HepG2 (cell line): Measurements from ENCODE around the gene ARMH3. TPM values are rescaled to one million over a fixed set of nuclear protein-coding genes. Genes with fewer than 3 reads are reported as not detected.
A peak's percentile ranks its signal among the peaks of the same experiment; 100 is the strongest.

Experiments
- ATAC-seq: fragments of 200-7000 bp; cut with Tn5 transposase; 3 replicates; pipeline ENCODE4 v1.9.1; 2020; ENCODE audit warnings: mild to moderate bottlenecking, moderate library complexity
- BruUV-seq: library from RNA; stranded (reverse); fragments of 400-500 nt; replicated peaks from 2 replicates; lab custom pipeline; 2021; lab: Mats Ljungman, UMichigan
- CTCF ChIA-PET: fragments of 300-600 bp; formaldehyde crosslinking; extraction: SDS; loops from one replicate; lab custom pipeline; 2021; ENCODE audit warnings: low total read pairs, inconsistent platforms, low intra/inter-chr PET ratio; lab: Yijun Ruan, JAX
- POLR2A ChIA-PET: fragments of 350-600 bp; sonication (Branson Sonifier 250); formaldehyde crosslinking; loops from one replicate; lab custom pipeline; 2020; ENCODE audit warnings: antibody characterized with exemption, inconsistent platforms; lab: Yijun Ruan, JAX
- DNase-seq: peaks from one replicate; pipeline ENCODE4 v3.0.0-alpha.2; 2015; ENCODE audit warnings: low spot score
- FAIRE-seq: peaks from 3 replicates; lab custom pipeline; 2011; peaks lifted over from hg19 to GRCh38; lab: Jason Lieb, UNC
- H2AFZ ChIP-seq: one replicate; pipeline ENCODE4 v1.6.1; 2011; ENCODE audit warnings: low read length, inconsistent platforms
- H3K27ac ChIP-seq: fragments of 300-600 bp; 3 replicates; pipeline ENCODE4 v1.8.0; 2011; ENCODE audit warnings: mixed run types, mild to moderate bottlenecking, mixed read lengths, low read length, inconsistent platforms; ENCODE audit not compliant: insufficient read depth; ENCODE audit errors: extremely low read length
- H3K27me3 ChIP-seq, 2 experiments: fragments of 200-600 bp in 1 of 2; 2 replicates in 1 of 2; 3 replicates in 1 of 2; pipeline versions ENCODE4 v1.6.0 to v1.8.0; 2011; ENCODE audit warnings: low read length in 2 of 2, mild to moderate bottlenecking in 2 of 2, moderate library complexity in 2 of 2, inconsistent platforms in 1 of 2; ENCODE audit not compliant: insufficient read depth in 2 of 2, control insufficient read depth in 1 of 2
- H3K36me3 ChIP-seq, 2 experiments: fragments of 200-600 bp in 1 of 2; replicated peaks in 1 of 2; 2 replicates in 1 of 2; 3 replicates in 1 of 2; pipeline versions ENCODE4 v1.5.1 to v1.8.0; 2011; ENCODE audit warnings: low read length in 2 of 2, inconsistent platforms in 1 of 2; ENCODE audit not compliant: insufficient read depth in 2 of 2, control insufficient read depth in 1 of 2
- H3K4me1 ChIP-seq: 2 replicates; pipeline ENCODE4 v1.5.1; 2012; ENCODE audit warnings: low read length, inconsistent platforms; ENCODE audit not compliant: insufficient read depth
- H3K4me2 ChIP-seq: 2 replicates; pipeline ENCODE4 v1.6.0; 2011; ENCODE audit warnings: low read depth, low read length, inconsistent platforms
- H3K4me3 ChIP-seq, 3 experiments: fragments of 200-600 bp in 1 of 3; sonication (generic), shearing (Covaris generic) in 1 of 3; replicated peaks in 1 of 3; 2 replicates each; pipeline ENCODE4 v1.5.1; 2011 to 2016; ENCODE audit warnings: low read length in 3 of 3, inconsistent platforms in 2 of 3, low read depth in 2 of 3, mild to moderate bottlenecking in 2 of 3, control low read depth in 1 of 3, mixed read lengths in 1 of 3; ENCODE audit not compliant: insufficient read depth in 1 of 3
- H3K79me2 ChIP-seq: one replicate; pipeline ENCODE4 v1.6.1; 2011; ENCODE audit warnings: low read length, inconsistent platforms; ENCODE audit not compliant: insufficient read depth
- H3K9ac ChIP-seq: 2 replicates; pipeline ENCODE4 v1.6.0; 2011; ENCODE audit warnings: mild to moderate bottlenecking, low read depth, low read length, inconsistent platforms; ENCODE audit not compliant: insufficient read depth
- H3K9me3 ChIP-seq: 2 replicates; pipeline ENCODE4 v1.5.1; 2012; ENCODE audit warnings: mild to moderate bottlenecking, low read length
- H4K20me1 ChIP-seq: 2 replicates; pipeline ENCODE4 v1.6.0; 2011; ENCODE audit warnings: inconsistent platforms, mild to moderate bottlenecking, low read length, moderate library complexity; ENCODE audit not compliant: insufficient read depth
- ADNP ChIP-seq: sonication (generic); formaldehyde crosslinking; IDR thresholded peaks from 2 replicates; pipeline ENCODE4 v1.4.0; 2020; ENCODE audit warnings: missing genetic modification reagents
- GABPA ChIP-seq, 2 experiments: IDR thresholded peaks; 2 replicates each; pipeline ENCODE4 v1.6.1; 2011 to 2016; ENCODE audit warnings: low read depth in 2 of 2, low read length in 1 of 2, missing biosample characterization in 1 of 2, missing genetic modification characterization in 1 of 2
- NFATC3 ChIP-seq: sonication (generic); formaldehyde crosslinking; IDR thresholded peaks from 2 replicates; pipeline ENCODE4 v1.5.1; 2020; ENCODE audit warnings: mild to moderate bottlenecking, missing genetic modification reagents
- POLR2AphosphoS5 ChIP-seq: IDR thresholded peaks from 2 replicates; pipeline ENCODE4 v1.6.1; 2012; ENCODE audit warnings: low read depth, low read length
- RBM22 ChIP-seq: fragments of 200-400 bp; formaldehyde crosslinking; optimal IDR thresholded peaks from 2 replicates; pipeline ENCODE3; 2017; ENCODE audit warnings: mild to moderate bottlenecking, low read length, moderate library complexity
- SP1 ChIP-seq, 2 experiments: fragments of 450-650 bp in 1 of 2; sonication (generic) in 1 of 2; formaldehyde crosslinking in 1 of 2; IDR thresholded peaks; 2 replicates each; pipeline versions ENCODE4 v1.4.0 to v1.6.1; 2016 to 2020; ENCODE audit warnings: missing genetic modification reagents in 1 of 2
- ZNF180 ChIP-seq: sonication (generic); formaldehyde crosslinking; IDR thresholded peaks from 2 replicates; pipeline ENCODE4 v1.4.0; 2020; ENCODE audit warnings: low read depth, missing genetic modification reagents, borderline replicate concordance
- ZNF207 ChIP-seq: fragments of 450-650 bp; IDR thresholded peaks from 2 replicates; pipeline ENCODE4 v1.6.1; 2016; ENCODE audit warnings: antibody characterized with exemption, borderline replicate concordance
- ZNF431 ChIP-seq: sonication (generic); formaldehyde crosslinking; IDR thresholded peaks from 2 replicates; pipeline ENCODE4 v1.9.0; 2022; ENCODE audit warnings: missing genetic modification reagents, low read depth, mild to moderate bottlenecking, borderline replicate concordance
- ZNF7 ChIP-seq: IDR thresholded peaks from 2 replicates; pipeline ENCODE4 v1.6.1; 2016; ENCODE audit warnings: missing biosample characterization, missing genetic modification reagents
- ZNF746 ChIP-seq: sonication (generic); formaldehyde crosslinking; IDR thresholded peaks from 2 replicates; pipeline ENCODE4 v1.8.0; 2022; ENCODE audit warnings: mild to moderate bottlenecking, missing genetic modification reagents
- ZNF768 ChIP-seq: sonication (generic); formaldehyde crosslinking; IDR thresholded peaks from 2 replicates; pipeline ENCODE4 v1.4.0; 2020; ENCODE audit warnings: missing genetic modification reagents
- WGBS: methylation state at CpG from one replicate; pipeline ENCODE4 v1.1.6; 2017; ENCODE audit warnings: low lambda C conversion rate; 5-methylcytosine and 5-hydroxymethylcytosine counted together
- in situ Hi-C: cut with HindIII; loops from 2 replicates; pipeline ENCODE4 v1.10.0; 2017; ENCODE audit warnings: low pct_unique_long_range_greater_than_20kb; ENCODE audit not compliant: extremely low pct_ligation_motif_present
- intact Hi-C: fragments of 100-400 bp; cut with micrococcal nuclease; formaldehyde crosslinking; loops from one replicate; pipeline ENCODE4 v1.10.0; 2022; ENCODE audit not compliant: unreplicated experiment
- polyA plus RNA-seq, 8 experiments: library from polyadenylated mRNA; depleted of rRNA in 3 of 8; stranded (reverse) in 7 of 8; unstranded in 1 of 8; fragments of >200 nt; fragmentation: Illumina TruSeq in 4 of 8; extraction: Trizol in 4 of 8; gene quantifications; 2 replicates each; pipeline versions ENCODE4 v1.2.1 to v1.2.3, GENCODE V29; 2011 to 2016; ENCODE audit warnings: low read depth in 4 of 8, missing spikeins in 1 of 8, mixed read lengths in 1 of 8; ENCODE audit not compliant: insufficient read depth in 1 of 8
- total RNA-seq, 5 experiments: library from RNA; depleted of rRNA; stranded (reverse); fragments of >200 nt; fragmentation: Illumina TruSeq; extraction: Trizol; gene quantifications; 2 replicates each; pipeline ENCODE4 v1.2.3, GENCODE V29; 2016; ENCODE audit warnings: low read depth in 1 of 5
- TF ChIP-seq, protein P1 (sequence below): IDR thresholded peaks from 2 replicates; pipeline ENCODE4 v1.6.1; 2016
- TF ChIP-seq, protein P2 (sequence below): IDR thresholded peaks from 2 replicates; pipeline ENCODE4 v1.6.1; 2016; ENCODE audit warnings: low read depth, control low read depth
- TF ChIP-seq, protein P3 (sequence below): sonication (generic); formaldehyde crosslinking; IDR thresholded peaks from 2 replicates; pipeline ENCODE4 v1.9.0; 2021; ENCODE audit warnings: missing genetic modification reagents, mild to moderate bottlenecking, borderline replicate concordance

Gene ARMH3
- total and polyA plus RNA-seq, 2 of the 13 experiments (the other 11 are each of a cell fraction or from before 2014, with no cell fraction given), result 8.4 to 16.9 TPM

DNA sequence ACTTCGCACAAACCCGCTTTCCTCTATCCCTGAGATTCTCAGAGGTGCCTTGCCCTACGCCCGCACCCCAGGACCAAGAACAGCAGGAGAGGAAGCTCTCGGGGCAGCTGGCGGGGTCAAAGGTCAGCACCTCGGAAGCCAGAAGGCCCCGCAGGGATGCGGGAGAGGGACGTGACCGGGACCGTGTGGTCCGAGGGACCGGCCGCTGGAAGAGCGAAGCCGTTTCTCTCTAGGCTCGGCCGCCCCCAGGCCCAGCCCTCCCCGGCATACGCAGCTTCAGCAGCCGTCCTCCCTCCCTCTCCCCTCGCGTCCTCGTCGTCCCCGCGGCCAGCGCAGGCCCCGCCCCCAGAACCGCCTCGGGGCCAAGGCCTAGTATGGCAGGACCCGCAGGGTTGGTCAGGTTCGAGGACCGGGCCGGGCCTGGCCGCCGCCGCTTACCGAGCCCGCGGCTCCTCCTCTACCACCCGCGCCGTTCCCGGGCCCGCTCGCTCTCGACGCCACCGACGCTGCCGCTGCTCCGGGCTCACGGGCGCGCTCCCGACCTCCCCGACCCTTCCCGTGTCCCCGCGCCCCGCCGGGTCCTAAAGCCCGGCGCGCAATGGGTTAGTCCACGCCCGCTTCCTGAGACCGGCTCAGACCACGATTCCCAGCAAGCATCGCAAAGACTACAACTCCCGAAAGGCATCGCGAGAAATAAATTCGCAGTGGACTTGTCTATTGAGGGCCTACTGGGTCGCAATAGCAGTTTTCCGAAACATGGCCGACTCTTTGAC, at the start of gene ARMH3 (continued):
- TF ChIP-seq, protein P1, sequence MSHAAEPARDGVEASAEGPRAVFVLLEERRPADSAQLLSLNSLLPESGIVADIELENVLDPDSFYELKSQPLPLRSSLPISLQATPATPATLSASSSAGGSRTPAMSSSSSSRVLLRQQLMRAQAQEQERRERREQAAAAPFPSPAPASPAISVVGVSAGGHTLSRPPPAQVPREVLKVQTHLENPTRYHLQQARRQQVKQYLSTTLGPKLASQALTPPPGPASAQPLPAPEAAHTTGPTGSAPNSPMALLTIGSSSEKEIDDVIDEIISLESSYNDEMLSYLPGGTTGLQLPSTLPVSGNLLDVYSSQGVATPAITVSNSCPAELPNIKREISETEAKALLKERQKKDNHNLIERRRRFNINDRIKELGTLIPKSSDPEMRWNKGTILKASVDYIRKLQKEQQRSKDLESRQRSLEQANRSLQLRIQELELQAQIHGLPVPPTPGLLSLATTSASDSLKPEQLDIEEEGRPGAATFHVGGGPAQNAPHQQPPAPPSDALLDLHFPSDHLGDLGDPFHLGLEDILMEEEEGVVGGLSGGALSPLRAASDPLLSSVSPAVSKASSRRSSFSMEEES (CRISPR knock-in tag), result peak; percentile 30; the same call in 1 of the 2 replicates
- TF ChIP-seq SP1 (IDR thresholded peaks at IDR 0.05) (no peak), SP1 (CRISPR knock-in tag; IDR thresholded peaks at IDR 0.05) (peak; percentile 76; the same call in 1 of the 2 replicates), RBM22 (no peak)
- TF ChIP-seq, all 625 proteins: peak for 340

DNA sequence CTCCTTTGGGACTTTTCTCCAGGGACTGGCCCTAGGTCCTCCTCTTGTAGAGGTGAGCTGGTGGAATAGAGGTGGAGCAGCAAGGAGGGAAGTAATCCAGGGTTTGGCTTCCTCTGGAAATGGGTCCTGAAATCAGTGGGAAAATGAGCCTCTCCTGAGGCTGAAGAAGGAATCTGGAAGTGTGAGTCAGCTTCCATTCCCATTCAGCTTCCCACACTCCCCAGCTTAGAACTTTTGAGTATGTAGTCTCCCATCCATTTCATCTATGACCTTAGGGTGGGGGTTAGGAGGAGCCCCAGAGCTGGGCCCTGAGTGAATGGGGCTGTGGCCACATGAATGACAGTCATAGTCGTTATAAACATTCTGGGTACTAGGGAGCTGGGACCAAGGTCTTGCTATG, 46.4 kb upstream of the ARMH3 start:
- no peak overlapping the region for H3K9ac ChIP-seq
- H3K27ac ChIP-seq, result no peak overlapping the region
- H3K27me3 ChIP-seq, result no peaks in the 10 kb centered on the region
- intact Hi-C loops, result no loop called here
- WGBS, result 25% methylated on average over 1 of the region's 1 CpG
- in situ Hi-C loops, result no loop called here
- no peak for TF ChIP-seq ADNP (CRISPR knock-in tag)
- TF ChIP-seq ZNF431 (CRISPR knock-in tag), result no peak
- no peak for TF ChIP-seq NFATC3
- no peak for TF ChIP-seq GABPA (IDR thresholded peaks at IDR 0.05; ENCODE audit: low read depth, low read length)
- no peak for TF ChIP-seq GABPA (CRISPR knock-in tag; IDR thresholded peaks at IDR 0.05; ENCODE audit: low read depth)
- no peak for TF ChIP-seq ZNF7 (CRISPR knock-in tag)
- TF ChIP-seq, protein P2, sequence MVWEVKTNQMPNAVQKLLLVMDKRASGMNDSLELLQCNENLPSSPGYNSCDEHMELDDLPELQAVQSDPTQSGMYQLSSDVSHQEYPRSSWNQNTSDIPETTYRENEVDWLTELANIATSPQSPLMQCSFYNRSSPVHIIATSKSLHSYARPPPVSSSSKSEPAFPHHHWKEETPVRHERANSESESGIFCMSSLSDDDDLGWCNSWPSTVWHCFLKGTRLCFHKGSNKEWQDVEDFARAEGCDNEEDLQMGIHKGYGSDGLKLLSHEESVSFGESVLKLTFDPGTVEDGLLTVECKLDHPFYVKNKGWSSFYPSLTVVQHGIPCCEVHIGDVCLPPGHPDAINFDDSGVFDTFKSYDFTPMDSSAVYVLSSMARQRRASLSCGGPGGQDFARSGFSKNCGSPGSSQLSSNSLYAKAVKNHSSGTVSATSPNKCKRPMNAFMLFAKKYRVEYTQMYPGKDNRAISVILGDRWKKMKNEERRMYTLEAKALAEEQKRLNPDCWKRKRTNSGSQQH (CRISPR knock-in tag), result no peak
- no peak for TF ChIP-seq ZNF768
- no peak for TF ChIP-seq POLR2AphosphoS5
- no peak for TF ChIP-seq ZNF746 (CRISPR knock-in tag)
- TF ChIP-seq, protein P3, sequence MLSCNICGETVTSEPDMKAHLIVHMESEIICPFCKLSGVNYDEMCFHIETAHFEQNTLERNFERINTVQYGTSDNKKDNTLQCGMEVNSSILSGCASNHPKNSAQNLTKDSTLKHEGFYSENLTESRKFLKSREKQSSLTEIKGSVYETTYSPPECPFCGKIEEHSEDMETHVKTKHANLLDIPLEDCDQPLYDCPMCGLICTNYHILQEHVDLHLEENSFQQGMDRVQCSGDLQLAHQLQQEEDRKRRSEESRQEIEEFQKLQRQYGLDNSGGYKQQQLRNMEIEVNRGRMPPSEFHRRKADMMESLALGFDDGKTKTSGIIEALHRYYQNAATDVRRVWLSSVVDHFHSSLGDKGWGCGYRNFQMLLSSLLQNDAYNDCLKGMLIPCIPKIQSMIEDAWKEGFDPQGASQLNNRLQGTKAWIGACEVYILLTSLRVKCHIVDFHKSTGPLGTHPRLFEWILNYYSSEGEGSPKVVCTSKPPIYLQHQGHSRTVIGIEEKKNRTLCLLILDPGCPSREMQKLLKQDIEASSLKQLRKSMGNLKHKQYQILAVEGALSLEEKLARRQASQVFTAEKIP, result no peak
- no peak for TF ChIP-seq ZNF180
- no peak for TF ChIP-seq ZNF207
- H3K4me1 ChIP-seq, result no peaks in the 10 kb centered on the region
- no peak overlapping the region for H3K4me3 ChIP-seq
- H2AFZ ChIP-seq, result no peak overlapping the region
- POLR2A ChIA-PET, result interaction anchor here (3.5 kb wide), 1 partner anchor 12 kb away, joined by 28 read pairs; no protein-coding TSS in a partner anchor
- no peaks in the 10 kb centered on the region for H4K20me1 ChIP-seq
- no TSS peak for BruUV-seq
- no peak overlapping the region for H3K4me2 ChIP-seq
- H3K36me3 ChIP-seq, result peaks cover 0 to 3% of the 10 kb centered on the region in 2 experiments; a peak in 2 of 5 replicates
- no peaks in the 10 kb centered on the region for H3K9me3 ChIP-seq
- DNase-seq (no peak), FAIRE-seq (no peak), ATAC-seq (no peak)
- CTCF ChIA-PET, result no interaction called here
- H3K79me2 ChIP-seq, result no peaks in the 10 kb centered on the region
